Measurements from ENCODE around the gene EPB41L4A.
"Not testable (repeated sequence)": the region's sequence is repeated elsewhere in the genome, so short reads cannot be mapped to it uniquely, and the experiment has no call there.

EPB41L4A gene

DNA sequence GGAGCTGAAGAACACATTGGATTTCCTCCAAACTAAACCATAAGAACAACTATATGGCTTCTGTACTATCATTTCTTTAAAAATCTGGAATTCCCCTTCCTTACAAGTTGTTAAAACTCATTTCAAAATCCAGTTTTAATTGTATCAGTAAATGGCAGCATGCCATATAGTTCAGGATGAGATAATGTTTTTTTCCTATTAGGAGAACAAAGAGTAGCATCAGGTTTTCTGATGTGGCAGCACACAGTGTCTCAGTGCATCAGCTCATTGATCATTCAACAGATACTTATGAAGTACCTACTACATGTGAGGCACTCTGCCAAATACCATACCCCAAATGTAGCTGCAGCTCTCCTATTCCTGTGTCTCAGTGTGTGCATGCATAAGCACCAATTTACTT is 161.1 kb downstream of the EPB41L4A start:
- DNase-seq (ENCODE audit: low read depth in 2 of 2) = no peak

DNA sequence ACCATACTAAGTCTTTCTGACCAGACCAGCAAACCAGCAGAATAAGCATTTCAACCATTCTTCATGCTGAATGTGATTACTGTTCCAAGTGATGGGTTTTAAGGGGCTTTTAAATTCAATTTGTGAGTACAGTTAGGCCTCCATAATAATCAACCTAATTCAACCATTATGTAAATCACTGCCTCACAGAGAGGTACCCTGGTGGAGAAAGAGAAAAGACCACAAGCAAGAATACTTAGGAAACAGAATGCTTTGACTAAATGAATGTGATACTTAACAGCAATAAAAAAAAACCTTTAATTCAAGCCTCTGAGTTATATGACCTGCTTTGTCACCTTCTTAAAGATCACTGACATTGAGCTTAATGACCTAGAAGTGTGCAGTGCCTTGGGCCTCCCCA is 162.1 kb downstream of the EPB41L4A start:
- no peak for DNase-seq (ENCODE audit: low read depth in 2 of 2)

DNA sequence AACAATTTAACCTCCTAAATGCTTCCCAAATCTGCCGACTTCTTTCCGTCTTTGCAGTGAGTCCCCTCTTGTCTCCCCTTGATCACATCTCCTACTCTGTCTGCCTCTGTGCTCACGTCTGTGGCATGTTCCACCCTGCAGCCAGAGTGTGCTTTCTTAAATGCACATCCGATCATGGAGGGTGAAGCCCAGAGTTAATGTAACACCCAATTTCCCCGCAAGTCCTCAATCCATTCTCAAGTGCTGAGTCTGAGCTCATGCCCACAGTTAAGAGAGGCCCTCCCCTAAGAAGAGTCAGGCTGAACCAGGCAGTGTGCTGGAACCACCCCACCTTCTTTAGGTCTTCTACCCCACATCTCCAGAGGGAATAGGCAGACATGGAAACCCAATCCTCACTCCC is 164.8 kb downstream of the EPB41L4A start:
- DNase-seq (ENCODE audit: low read depth in 2 of 2) = no peak

DNA sequence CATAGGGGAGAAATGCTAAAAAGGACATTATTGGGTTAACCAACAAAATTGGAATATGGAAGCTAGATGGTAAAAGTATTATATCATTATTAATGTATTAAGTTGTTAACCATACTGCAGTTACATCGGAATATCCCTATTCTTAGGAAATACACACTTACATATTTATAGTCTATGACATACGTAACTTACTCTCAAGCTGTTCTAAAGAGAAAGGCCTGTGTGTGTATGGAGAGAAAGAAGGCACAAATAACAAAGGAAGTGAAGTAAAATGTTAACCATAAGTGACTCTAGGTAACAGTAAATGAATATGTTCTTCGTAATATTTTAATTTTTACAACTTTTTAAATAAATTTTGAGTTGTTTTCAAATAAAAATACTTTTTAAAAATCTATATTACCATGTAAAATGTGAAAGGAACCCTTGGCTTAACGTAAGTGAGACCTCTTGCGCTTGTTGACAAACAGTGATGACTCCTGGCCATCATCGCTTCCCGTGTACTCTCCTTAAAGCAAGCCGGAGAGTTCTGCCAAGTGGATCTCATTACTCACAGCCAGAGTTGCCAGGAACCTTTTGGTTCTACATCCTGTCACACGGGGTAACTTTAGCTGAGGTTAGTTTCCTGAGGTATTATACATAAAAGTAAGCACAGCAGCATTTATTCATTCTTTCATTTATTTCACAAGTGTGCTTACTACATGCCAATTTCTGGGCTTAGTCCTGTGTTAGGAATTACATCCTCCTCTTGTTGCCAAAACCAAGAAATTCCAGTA is 165.4 kb downstream of the EPB41L4A start:
- no peak for DNase-seq (ENCODE audit: low read depth in 2 of 2)

DNA sequence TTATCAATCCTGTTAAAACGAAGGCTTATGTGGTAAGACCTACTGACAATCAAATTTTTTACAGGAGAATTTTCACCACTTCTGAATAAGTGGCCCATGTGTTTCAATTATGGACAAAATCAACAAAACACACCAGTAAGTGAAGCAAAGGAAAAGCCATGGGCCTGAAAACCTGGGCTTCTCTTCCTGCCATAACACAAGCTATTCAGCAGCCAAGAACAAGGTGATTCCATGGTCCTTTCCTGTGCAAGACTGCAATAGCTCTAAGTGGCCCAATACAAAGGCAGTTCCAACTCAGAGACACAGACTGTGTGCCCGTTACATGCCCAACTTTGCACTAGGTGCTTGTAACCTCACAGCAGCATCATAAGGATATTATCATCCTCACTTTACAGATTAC is 168.5 kb downstream of the EPB41L4A start:
- no peak for DNase-seq (ENCODE audit: low read depth in 2 of 2)

DNA sequence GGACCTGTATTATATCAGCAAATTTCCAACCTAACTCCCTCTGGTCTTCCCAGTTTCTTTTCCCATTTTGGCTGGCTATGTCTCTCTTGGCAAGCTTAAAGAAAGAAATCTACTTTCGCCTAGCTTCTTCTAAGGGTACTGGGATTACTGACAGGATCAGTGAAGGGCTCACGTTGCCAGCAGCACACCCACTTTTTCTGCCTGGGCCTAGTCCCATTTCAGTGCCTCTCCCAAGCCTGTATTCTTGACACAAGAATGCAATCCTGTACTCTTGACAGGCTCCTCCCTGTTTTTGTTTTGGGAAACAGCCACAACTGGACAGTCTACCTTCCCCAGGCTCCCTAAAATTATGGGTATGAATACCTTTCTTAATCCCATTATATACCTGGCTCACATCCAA is 170.5 kb downstream of the EPB41L4A start:
- no peak for DNase-seq (ENCODE audit: low read depth in 2 of 2)

DNA sequence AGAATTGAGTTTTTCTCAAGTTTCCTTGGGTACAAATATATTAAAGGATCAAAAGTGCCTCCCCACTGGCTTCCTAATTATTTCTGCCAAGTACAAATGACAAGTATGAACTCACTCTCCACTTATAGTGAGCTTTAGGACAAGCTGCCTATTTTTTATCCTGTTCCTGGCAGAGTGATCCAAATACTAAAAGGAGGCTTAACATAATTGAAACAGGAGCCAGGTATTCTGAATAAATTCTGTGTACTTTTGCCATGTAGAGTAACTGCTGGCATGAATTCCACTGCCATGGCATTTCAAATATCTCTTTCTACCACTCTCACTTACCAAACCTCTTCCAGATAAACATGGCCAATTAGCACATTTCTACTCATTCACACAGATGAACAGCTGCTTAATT is 171.1 kb downstream of the EPB41L4A start:
- no peak for DNase-seq (ENCODE audit: low read depth in 2 of 2)

DNA sequence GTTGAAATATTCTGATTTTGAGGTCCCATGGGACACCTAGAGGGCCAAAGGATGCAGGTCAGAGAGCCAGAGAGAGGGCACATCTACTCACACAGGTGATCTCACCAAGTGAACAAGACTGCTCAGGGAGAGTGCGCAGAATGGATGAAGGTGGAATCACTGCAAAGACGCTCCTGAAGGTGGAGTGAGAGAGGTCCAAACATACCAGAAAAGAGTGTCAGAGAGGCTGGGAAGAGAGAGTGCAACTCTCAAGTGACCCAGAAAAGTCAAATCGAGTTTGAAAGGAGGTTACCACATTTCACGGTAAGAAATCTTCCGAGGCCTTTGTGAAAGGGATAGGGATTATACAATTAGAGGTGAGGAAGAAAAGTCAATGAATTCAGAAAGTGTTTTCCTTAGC is 173.4 kb downstream of the EPB41L4A start:
- DNase-seq (ENCODE audit: low read depth in 2 of 2) = no peak

DNA sequence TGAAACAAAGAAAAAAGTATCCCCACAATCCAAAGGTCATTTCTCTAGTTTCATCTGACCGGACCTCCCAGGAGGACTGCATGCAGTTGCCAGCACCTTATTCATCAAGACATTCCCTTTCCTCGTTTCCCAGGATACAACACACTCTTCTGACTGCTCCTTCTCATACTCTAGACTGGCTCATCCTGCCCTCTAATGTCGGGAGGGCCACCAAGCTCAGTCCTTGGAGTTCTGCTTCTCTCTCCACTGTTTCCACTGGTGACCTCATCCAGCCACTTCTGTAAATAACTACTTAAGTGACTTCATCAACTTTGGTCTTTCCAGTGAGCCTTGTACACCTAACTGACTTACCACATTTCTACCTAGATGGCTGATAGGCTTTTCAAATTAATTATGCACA is 179.1 kb downstream of the EPB41L4A start:
- no peak for DNase-seq (ENCODE audit: low read depth in 2 of 2)

DNA sequence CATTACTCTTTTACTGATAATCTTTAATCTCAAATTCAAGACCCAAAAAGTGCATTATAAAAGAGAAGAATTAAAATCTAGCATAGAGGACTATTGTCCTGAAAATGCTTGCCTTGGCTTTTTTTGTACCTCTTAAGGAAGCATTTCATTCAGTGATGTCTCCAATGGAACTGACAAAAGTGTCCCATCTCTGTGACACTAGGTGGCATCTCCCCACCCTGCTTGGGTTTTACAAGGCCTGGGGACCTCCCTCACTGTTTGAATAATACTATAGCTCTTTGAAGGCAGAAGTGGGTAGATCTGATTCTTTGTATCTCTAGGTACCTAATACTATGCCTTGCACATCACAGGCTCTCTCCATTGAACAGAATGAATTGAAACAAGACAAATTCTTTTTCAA is 180.6 kb downstream of the EPB41L4A start:
- DNase-seq (ENCODE audit: low read depth in 2 of 2) = no peak

DNA sequence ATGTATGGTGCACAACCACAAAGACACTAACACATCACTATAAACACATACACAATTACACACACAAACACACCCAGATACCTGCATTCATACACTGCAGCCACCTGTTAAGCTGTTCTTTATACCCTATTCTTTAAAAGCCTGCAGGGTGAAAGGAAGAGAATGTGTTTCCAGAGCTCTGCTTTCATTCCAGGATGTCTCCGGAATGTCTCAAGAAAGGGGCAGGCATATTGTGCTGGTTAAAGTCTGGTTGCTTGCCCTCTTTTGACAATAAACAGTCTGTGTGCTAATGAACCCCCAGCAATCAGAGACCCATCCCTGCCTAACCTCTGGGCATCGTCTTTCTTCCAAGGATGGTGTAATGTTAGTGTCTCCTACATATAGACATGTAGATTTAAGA is 181.6 kb downstream of the EPB41L4A start:
- DNase-seq (ENCODE audit: low read depth in 2 of 2) = no peak

DNA sequence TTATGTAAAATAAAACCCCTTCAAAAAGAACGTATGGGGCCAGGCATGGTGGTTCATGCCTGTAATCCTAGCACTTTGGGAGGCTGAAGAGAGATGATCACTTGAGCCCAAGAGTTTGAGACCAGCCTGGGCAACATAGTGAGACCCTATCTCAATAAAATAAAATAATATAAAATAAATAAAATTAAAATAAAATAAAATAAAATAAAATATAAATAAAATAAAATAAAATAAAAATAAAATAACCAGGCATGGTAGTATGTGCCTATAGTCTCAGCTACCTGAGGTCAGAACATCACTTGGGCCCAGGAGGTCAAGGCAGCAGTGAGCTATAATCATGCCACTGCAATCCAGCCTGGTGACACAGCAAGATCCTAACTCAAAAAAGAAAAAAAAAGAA is 185.1 kb downstream of the EPB41L4A start:
- no peak for DNase-seq (ENCODE audit: low read depth in 2 of 2)

DNA sequence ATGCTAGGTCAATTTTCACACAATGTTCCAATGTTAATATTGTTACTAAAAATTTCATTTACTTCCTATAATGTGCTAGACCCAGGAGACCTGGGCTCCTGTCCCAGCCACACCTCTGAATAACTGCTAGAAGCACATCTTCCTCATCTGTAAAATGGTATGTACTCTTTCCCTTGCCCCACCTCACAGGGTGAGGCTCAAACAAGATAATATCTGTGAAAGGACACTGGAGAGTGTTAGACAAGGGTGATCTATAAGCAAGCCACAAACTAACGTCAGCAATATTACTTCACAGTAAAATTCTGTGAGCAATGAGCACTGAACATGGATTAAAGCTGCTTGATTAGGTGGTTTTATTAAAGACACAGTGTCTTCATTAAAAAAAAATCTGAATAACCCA is 186.4 kb downstream of the EPB41L4A start:
- DNase-seq (ENCODE audit: low read depth in 2 of 2) = no peak

DNA sequence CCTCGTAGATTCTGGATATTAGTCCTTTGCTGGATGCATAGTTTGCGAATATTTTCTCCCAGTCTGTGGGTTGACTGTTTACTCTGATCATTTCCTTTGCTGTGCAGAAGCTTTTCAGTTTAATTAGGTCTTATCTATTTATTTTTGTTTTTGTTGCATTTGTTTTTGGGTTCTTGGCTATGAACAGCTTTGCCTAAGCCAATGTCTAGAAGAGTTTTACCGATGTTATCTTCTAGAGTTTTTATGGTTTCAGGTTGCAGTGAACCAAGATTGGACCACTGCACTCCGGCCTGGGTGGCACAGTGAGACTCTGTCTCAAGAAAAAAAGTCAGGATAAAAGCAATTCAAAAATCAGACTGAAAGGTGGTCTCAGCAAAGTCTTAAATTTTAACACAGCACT is 188.5 kb downstream of the EPB41L4A start:
- no peak for DNase-seq (ENCODE audit: low read depth in 2 of 2)

DNA sequence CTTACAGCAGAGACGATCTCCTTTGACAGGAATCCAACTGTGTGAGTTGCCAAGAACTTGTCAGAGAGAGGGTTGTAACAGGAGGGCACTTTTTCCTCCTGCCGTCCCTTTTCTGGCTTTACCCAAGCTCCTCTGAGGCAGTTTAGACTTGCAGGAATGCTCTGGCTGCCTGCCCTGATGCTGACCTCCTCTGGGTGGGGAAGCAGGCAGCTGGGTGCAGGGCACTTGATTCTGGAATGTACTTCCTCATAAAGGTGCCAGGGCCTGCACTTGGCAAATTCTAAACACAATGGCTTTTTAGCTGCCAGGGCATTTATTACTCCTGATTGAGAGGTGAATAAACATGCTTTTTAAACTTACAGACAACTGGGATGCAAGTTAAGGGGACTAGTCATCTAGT is 190.4 kb downstream of the EPB41L4A start:
- DNase-seq (ENCODE audit: low read depth in 2 of 2) = no peak

DNA sequence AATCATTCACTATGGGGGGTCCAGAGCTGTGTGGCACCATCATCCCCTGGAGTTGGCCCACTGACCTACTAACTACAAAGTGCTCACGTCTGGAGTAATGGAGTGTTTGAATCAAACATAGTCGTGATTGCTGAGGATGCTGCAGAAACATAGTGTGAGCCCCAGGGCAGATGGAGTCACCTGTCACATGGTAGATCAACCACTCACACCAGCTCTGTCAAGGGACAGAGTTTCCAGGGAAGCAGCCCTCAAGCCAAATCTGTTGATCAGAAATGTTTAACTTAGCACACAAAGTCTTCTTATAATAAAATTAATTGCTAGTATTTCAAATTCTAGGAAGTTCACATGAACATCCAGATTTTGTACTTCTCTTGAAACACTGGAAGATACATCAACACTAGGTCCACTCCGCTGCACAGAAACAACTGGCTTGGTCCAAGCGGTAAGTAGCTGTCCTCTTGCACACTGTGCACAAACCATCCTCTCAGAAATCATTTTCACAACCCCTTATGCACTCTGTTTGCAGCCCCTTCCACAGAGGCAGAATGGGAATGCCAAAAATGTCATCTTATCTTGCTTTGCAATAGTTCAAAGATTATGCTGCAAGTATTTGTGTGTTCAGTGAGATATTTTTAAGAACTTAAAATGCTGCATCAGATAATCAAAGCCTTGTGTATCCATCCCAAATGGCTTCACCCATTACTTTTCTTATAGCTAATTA is 191.0 kb downstream of the EPB41L4A start:
- DNase-seq (ENCODE audit: low read depth in 2 of 2) = no peak

DNA sequence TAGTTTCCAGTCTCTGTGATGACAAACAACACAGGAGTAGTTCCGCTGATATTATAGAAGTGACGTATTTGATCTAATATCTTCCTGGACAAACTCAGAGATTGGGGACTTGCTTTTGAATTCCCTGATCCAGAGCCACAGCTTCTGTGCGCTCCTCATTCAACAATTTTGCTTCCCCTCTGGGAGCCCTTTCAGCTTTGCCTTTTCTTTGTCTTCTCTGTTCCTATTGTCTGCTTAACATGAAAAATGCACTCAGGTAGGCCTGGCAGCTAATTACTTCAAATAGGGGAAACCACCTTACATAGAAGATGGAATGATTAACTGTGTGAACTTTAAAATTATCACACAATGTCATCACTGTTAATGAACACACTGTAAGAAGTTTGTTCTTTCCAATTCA is 192.9 kb downstream of the EPB41L4A start:
- DNase-seq (ENCODE audit: low read depth in 2 of 2) = no peak

DNA sequence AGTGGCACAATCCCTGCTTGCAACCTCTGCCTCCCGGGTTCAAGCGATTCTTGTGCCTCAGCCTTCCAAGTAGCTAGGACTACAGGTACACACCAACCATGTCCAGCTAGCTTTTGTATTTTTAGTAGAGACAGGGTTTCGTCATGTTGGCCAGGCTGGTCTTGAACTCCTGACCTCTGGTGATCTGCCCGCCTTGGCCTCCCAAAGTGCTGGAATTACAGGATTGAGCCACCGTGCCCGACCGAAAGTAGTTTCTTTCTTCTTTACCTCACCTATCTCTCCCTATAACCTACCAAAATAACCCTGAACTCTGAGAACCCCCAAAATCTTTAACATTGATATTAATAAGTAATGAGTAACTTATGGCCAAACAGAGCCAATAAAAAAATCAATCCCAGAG is 196.1 kb downstream of the EPB41L4A start:
- DNase-seq (ENCODE audit: low read depth in 2 of 2) = not testable (repeated sequence)

DNA sequence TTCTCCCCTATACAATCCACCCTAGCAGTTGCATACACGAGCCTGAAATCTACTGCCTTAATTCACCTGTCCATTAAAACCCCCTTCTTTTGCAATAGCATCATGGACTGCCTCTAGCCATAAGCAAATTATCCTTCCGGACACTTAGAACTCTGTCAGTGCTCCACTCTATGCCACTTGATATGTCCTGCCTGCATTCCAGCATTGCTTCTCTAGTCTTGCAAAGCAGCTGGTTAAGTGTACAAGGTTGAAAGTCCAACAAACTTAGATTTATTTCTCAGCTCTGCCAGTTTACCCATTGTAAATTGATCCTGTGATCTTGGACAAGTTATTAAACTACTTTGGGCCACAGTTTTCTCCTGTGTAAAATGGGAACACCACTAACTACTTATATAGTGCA is 197.9 kb downstream of the EPB41L4A start:
- no peak for DNase-seq (ENCODE audit: low read depth in 2 of 2)

DNA sequence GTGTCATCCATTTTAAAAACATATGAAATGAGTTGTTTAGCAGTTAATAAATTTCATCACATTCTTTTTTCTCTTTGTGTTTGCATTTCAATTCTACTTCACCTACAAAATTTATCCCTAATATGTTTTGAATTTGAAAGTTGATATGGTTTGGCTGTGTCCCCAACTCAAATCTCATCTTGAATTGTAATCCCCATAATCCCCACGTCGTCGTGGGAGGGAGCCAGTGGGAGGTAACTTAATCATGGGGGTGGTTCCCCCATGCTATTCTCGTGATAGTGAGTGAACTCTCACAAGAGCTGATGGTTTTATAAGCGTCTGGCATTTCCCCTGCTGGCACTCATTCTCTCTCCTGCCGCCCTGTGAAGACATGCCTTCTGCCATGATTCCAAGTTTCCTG is 200.1 kb downstream of the EPB41L4A start:
- DNase-seq (ENCODE audit: low read depth in 2 of 2) = no peak

DNA sequence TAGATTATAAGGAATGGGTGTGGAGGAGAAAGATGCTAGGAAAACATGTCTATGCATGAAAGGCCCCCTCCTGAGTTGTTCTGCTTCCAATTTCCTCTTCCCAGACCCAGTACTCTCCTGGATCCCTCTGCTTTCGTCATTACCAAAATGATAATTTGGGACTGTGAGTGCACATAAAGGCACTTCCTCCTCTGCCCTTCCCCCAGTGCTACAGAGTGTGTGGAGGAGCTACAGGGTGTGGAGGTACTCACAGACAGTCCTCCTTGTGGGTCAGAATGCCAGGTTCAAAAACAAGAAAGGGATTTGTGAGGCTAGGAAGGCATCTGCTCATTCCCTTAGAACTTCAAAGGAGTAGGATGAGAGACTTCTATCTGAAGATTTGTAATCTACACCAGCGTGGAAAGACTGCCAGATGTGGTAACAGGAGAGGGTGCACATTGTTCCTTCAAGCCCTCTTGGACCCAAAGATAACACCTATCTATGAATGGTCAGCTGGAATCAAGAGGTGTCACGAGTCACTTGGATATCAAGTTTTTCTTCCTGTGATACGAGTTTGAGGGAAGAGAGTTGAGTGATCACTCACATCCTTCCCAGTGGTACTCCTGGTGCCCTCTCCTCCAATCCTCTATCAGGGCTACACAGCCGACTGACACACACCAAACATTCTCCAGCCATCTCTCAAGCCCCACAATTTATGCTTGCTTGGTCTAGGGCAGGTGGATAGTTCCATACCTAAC is 201.1 kb downstream of the EPB41L4A start:
- no peak for DNase-seq (ENCODE audit: low read depth in 2 of 2)

DNA sequence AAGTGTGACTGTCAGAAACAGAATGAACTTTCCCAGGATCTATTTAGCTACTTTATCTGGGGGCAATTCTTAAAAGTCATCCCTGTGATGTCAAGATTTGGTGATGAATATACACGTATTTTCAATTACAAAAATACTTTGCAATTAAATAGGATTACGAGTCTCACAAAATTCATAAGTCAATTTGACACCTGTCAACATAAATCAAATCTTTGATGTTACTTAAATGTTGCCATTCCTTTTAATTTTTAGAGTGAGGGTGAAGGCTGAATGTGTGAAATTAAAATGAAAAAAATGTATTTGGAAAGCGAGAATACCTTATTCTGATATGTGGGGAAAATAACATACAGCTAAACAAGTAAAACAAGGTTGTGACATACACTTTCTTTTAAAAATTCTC is 202.9 kb downstream of the EPB41L4A start:
- DNase-seq (ENCODE audit: low read depth in 2 of 2) = no peak

DNA sequence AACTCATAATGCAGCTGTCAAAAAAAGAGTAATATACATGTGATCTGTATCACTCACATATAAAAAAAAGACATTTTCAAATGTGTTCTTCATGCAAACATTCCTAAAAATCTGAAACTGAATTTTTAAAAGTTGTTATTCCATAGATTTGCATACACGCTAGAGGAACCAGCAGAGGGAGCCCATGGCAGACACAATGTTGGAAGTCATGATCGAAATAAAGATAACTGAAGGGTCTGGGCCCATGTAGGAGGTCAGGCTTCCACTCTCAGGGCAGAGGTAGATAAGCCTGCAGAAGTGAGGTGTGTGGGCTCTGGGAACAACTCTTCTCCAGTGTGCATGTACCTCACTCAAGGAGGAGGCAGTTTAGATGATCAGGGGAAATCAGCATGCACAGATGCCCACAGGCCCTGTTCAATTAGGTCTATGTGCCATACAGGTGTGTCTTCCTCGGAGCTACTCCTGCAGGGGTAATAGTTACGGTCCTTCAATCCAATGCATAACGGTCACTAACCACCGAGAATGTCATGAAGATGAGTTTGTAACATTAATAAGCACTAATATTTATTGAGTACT is 208.6 kb downstream of the EPB41L4A start:
- DNase-seq (ENCODE audit: low read depth in 2 of 2) = no peak

Data from stimulated activated CD8-positive, alpha-beta memory T cell treated with anti-CD3 and anti-CD28 coated beads, Interleukin-2, amount 100 ng/mL, for 48 hours (primary cell).